H1 (cell line): ENCODE data around the gene CHD6. TPM values are rescaled to one million over a fixed set of nuclear protein-coding genes. Genes with fewer than 3 reads are reported as not detected.

ENCODE experiments used
- ASH2L ChIP-seq: fragments of 200-600, 300-600 bp; sonication (generic); IDR thresholded peaks from one replicate; pipeline ENCODE4 v1.7.1; 2017; ENCODE audit warnings: low read length
- CTBP2 ChIP-seq: IDR thresholded peaks from 2 replicates; pipeline ENCODE4 v1.7.0; 2011; ENCODE audit warnings: borderline replicate concordance, mild to moderate bottlenecking, moderate library complexity, mixed read lengths, low read length; ENCODE audit not compliant: insufficient read depth, insufficient read length
- ZNF274 ChIP-seq: IDR thresholded peaks from 2 replicates; pipeline ENCODE4 v1.7.0; 2012; ENCODE audit warnings: low read length, borderline replicate concordance; ENCODE audit errors: extremely low read depth
- polyA plus RNA-seq, 7 experiments: library from polyadenylated mRNA; depleted of rRNA in 3 of 7; stranded (reverse) in 5 of 7; unstranded in 2 of 7; fragments of >200 nt in 5 of 7; fragments of 200-250 nt in 2 of 7; gene quantifications; 1 replicate in 5 of 7; 2 replicates in 1 of 7; 4 replicates in 1 of 7; pipeline versions ENCODE4 v1.2.1 to v1.2.3, GENCODE V29; 2011 to 2013; ENCODE audit warnings: missing spikeins in 2 of 7, mixed read lengths in 2 of 7
- total RNA-seq: library from RNA; stranded (reverse); fragmentation: NEBNext Ultra II Directional; extraction: Animal tissue kit (Norgen Biotek cat#: 25700); gene quantifications from 2 replicates; pipeline ENCODE4 v1.2.1, GENCODE V29; 2021
- TF ChIP-seq, protein P1 (sequence below): fragments of 300-600 bp; sonication (generic); IDR thresholded peaks from 2 replicates; pipeline ENCODE4 v1.7.1; 2012; ENCODE audit warnings: low read length, moderate library complexity, mild to moderate bottlenecking, inconsistent platforms; ENCODE audit not compliant: insufficient replicate concordance

CHD6 gene
- total and polyA plus RNA-seq, 2 of the 8 experiments (the other 6 are each of a cell fraction or from before 2014, with no cell fraction given) = 11.1 to 62.9 TPM

DNA sequence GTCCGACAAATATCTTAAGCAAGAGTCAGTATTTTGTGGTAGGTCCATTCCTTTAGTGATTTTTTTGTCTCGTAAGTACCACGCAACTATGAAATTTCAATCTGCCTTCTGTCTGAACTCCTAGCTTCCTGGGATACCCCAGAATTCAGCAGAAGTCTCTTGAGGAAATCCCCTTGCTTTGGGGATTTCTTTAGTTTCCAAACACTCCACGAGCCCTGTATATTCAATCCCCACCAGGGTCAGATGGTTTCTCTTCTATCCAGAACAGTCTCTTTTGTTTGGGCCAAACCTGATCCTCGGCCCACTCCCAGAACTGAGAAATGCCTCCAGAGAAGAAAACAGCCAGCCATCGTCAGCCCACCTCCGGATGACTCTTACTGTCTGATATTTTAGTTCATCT is 113.0 kb downstream of the CHD6 start (continued):
- TF ChIP-seq CTBP2 (no peak), ZNF274 (no peak), ASH2L (no peak)
- TF ChIP-seq, protein P1, sequence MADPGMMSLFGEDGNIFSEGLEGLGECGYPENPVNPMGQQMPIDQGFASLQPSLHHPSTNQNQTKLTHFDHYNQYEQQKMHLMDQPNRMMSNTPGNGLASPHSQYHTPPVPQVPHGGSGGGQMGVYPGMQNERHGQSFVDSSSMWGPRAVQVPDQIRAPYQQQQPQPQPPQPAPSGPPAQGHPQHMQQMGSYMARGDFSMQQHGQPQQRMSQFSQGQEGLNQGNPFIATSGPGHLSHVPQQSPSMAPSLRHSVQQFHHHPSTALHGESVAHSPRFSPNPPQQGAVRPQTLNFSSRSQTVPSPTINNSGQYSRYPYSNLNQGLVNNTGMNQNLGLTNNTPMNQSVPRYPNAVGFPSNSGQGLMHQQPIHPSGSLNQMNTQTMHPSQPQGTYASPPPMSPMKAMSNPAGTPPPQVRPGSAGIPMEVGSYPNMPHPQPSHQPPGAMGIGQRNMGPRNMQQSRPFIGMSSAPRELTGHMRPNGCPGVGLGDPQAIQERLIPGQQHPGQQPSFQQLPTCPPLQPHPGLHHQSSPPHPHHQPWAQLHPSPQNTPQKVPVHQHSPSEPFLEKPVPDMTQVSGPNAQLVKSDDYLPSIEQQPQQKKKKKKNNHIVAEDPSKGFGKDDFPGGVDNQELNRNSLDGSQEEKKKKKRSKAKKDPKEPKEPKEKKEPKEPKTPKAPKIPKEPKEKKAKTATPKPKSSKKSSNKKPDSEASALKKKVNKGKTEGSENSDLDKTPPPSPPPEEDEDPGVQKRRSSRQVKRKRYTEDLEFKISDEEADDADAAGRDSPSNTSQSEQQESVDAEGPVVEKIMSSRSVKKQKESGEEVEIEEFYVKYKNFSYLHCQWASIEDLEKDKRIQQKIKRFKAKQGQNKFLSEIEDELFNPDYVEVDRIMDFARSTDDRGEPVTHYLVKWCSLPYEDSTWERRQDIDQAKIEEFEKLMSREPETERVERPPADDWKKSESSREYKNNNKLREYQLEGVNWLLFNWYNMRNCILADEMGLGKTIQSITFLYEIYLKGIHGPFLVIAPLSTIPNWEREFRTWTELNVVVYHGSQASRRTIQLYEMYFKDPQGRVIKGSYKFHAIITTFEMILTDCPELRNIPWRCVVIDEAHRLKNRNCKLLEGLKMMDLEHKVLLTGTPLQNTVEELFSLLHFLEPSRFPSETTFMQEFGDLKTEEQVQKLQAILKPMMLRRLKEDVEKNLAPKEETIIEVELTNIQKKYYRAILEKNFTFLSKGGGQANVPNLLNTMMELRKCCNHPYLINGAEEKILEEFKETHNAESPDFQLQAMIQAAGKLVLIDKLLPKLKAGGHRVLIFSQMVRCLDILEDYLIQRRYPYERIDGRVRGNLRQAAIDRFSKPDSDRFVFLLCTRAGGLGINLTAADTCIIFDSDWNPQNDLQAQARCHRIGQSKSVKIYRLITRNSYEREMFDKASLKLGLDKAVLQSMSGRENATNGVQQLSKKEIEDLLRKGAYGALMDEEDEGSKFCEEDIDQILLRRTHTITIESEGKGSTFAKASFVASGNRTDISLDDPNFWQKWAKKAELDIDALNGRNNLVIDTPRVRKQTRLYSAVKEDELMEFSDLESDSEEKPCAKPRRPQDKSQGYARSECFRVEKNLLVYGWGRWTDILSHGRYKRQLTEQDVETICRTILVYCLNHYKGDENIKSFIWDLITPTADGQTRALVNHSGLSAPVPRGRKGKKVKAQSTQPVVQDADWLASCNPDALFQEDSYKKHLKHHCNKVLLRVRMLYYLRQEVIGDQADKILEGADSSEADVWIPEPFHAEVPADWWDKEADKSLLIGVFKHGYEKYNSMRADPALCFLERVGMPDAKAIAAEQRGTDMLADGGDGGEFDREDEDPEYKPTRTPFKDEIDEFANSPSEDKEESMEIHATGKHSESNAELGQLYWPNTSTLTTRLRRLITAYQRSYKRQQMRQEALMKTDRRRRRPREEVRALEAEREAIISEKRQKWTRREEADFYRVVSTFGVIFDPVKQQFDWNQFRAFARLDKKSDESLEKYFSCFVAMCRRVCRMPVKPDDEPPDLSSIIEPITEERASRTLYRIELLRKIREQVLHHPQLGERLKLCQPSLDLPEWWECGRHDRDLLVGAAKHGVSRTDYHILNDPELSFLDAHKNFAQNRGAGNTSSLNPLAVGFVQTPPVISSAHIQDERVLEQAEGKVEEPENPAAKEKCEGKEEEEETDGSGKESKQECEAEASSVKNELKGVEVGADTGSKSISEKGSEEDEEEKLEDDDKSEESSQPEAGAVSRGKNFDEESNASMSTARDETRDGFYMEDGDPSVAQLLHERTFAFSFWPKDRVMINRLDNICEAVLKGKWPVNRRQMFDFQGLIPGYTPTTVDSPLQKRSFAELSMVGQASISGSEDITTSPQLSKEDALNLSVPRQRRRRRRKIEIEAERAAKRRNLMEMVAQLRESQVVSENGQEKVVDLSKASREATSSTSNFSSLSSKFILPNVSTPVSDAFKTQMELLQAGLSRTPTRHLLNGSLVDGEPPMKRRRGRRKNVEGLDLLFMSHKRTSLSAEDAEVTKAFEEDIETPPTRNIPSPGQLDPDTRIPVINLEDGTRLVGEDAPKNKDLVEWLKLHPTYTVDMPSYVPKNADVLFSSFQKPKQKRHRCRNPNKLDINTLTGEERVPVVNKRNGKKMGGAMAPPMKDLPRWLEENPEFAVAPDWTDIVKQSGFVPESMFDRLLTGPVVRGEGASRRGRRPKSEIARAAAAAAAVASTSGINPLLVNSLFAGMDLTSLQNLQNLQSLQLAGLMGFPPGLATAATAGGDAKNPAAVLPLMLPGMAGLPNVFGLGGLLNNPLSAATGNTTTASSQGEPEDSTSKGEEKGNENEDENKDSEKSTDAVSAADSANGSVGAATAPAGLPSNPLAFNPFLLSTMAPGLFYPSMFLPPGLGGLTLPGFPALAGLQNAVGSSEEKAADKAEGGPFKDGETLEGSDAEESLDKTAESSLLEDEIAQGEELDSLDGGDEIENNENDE = no peak
